Natural killer cell (primary cell): ENCODE results near the gene PTPRT. TPM values are rescaled to one million over a fixed set of nuclear protein-coding genes. Genes with fewer than 3 reads are reported as not detected.

Source experiments
- ATAC-seq, 3 donors: fragments of 150-1000 bp in 2 of 3; fragments of 200-7000 bp in 1 of 3; cut with Tn5 transposase; 1 replicate in 1 of 3; 2 replicates in 2 of 3; pipeline ENCODE4 v1.10.0; 2021; ENCODE audit warnings: mild to moderate bottlenecking in 2 of 3, moderate library complexity in 2 of 3
- DNase-seq, 2 donors: peaks; one replicate each; pipeline versions ENCODE4 v3.0.0 to v3.0.0-alpha.2; 2013 to 2021; ENCODE audit warnings: mixed read lengths in 1 of 2
- H3K27ac ChIP-seq: one replicate; pipeline ENCODE4 v1.5.1; 2013; ENCODE audit warnings: mild to moderate bottlenecking, low read length
- H3K27me3 ChIP-seq: one replicate; pipeline ENCODE4 v1.6.1; 2013; ENCODE audit warnings: low read length; ENCODE audit not compliant: control insufficient read depth, insufficient read depth
- H3K36me3 ChIP-seq: one replicate; pipeline ENCODE4 v1.6.1; 2013; ENCODE audit warnings: low read length; ENCODE audit not compliant: control insufficient read depth, insufficient read depth
- H3K4me1 ChIP-seq: one replicate; pipeline ENCODE4 v1.6.1; 2013; ENCODE audit warnings: low read length; ENCODE audit not compliant: control insufficient read depth, insufficient read depth
- H3K4me3 ChIP-seq: one replicate; pipeline ENCODE4 v1.5.1; 2013; ENCODE audit warnings: low read length
- H3K9me3 ChIP-seq: one replicate; pipeline ENCODE4 v1.6.1; 2013; ENCODE audit warnings: low read length; ENCODE audit not compliant: control insufficient read depth, insufficient read depth
- H3K27ac Mint-ChIP-seq, 2 donors: one replicate each; pipeline ENCODE4 v1.8.0; 2022; ENCODE audit warnings: mild to moderate bottlenecking in 2 of 2, mixed read lengths in 2 of 2, moderate library complexity in 1 of 2
- H3K27me3 Mint-ChIP-seq, 2 donors: one replicate each; pipeline ENCODE4 v1.8.0; 2022; ENCODE audit warnings: low read depth in 2 of 2, mixed read lengths in 2 of 2
- H3K36me3 Mint-ChIP-seq: one replicate; pipeline ENCODE4 v1.8.0; 2022; ENCODE audit warnings: mixed read lengths
- H3K4me1 Mint-ChIP-seq, 2 donors: one replicate each; pipeline ENCODE4 v1.8.0; 2022; ENCODE audit warnings: mixed read lengths in 2 of 2
- H3K4me3 Mint-ChIP-seq: one replicate; pipeline ENCODE4 v1.8.0; 2022; ENCODE audit warnings: mild to moderate bottlenecking, moderate library complexity, mixed read lengths
- H3K9me3 Mint-ChIP-seq, 2 donors: one replicate each; pipeline ENCODE4 v1.8.0; 2022; ENCODE audit warnings: mixed read lengths in 2 of 2
- CTCF ChIP-seq: fragments of 200-600 bp; IDR thresholded peaks from one replicate; pipeline ENCODE4 v1.8.0; 2022; ENCODE audit warnings: antibody characterized with exemption
- WGBS: methylation state at CpG from one replicate; pipeline ENCODE4 v1.1.7; 2013; ENCODE audit warnings: missing lambda C conversion rate; ENCODE audit not compliant: insufficient coverage; 5-methylcytosine and 5-hydroxymethylcytosine counted together
- intact Hi-C: fragments of 100-400 bp; cut with micrococcal nuclease; formaldehyde crosslinking; loops from one replicate; pipeline ENCODE4 v1.14.2; 2022
- total RNA-seq, 4 donors: library from RNA; stranded (reverse); fragments of 120-200 nt in 1 of 4; gene quantifications; one replicate each; pipeline versions ENCODE4 v1.2.3 to v1.2.4, GENCODE V29; 2013 to 2022

The PTPRT gene
- total RNA-seq, 3 donors from 2014 or later (not counting 1 experiment from before 2014, with no cell fraction given), result not detected

GRCh38 chr20:42886046-42886445, 303.7 kb downstream of the PTPRT start:
- no peaks in the 10 kb centered on the region for H3K36me3 Mint-ChIP-seq
- H3K9me3 ChIP-seq, result no peaks in the 10 kb centered on the region
- TF ChIP-seq CTCF, result no peak
- H3K27ac ChIP-seq, result no peak overlapping the region
- no peak for DNase-seq
- no peak for ATAC-seq
- H3K4me1 ChIP-seq, result no peaks in the 10 kb centered on the region
- intact Hi-C loops, result no loop called here
- no peak overlapping the region for H3K4me3 Mint-ChIP-seq
- peaks cover 0 to 4% of the 10 kb centered on the region in 2 donors for H3K9me3 Mint-ChIP-seq
- H3K27me3 Mint-ChIP-seq, result no peaks in the 10 kb centered on the region
- no peaks in the 10 kb centered on the region for H3K36me3 ChIP-seq
- no peaks in the 10 kb centered on the region for H3K27me3 ChIP-seq
- 89% methylated on average over 5 of the region's 6 CpGs for WGBS
- no peak overlapping the region for H3K27ac Mint-ChIP-seq
- no peaks in the 10 kb centered on the region for H3K4me1 Mint-ChIP-seq
- H3K4me3 ChIP-seq, result no peak overlapping the region

GRCh38 chr20:42875581-42875980, 314.1 kb downstream of the PTPRT start:
- no peaks in the 10 kb centered on the region for H3K4me1 Mint-ChIP-seq
- intact Hi-C loops, result no loop called here
- Histone ChIP-seq H3K4me1 (no peaks in the 10 kb centered on the region), H3K27me3 (no peaks in the 10 kb centered on the region), H3K36me3 (no peaks in the 10 kb centered on the region), H3K4me3 (no peak overlapping the region), H3K9me3 (no peaks in the 10 kb centered on the region), H3K27ac (no peak overlapping the region)
- 78% methylated on average over 2 of the region's 2 CpGs for WGBS
- H3K27ac Mint-ChIP-seq, result no peak overlapping the region
- DNase-seq, result no peak
- H3K4me3 Mint-ChIP-seq, result no peak overlapping the region
- no peak for TF ChIP-seq CTCF
- peaks cover 0 to 3% of the 10 kb centered on the region in 2 donors for H3K9me3 Mint-ChIP-seq
- no peak for ATAC-seq
- H3K27me3 Mint-ChIP-seq, result no peaks in the 10 kb centered on the region
- no peaks in the 10 kb centered on the region for H3K36me3 Mint-ChIP-seq

GRCh38 chr20:42873259-42873658, 316.4 kb downstream of the PTPRT start:
- no peak overlapping the region for H3K4me3 Mint-ChIP-seq
- Histone ChIP-seq H3K9me3 (no peaks in the 10 kb centered on the region), H3K27me3 (no peaks in the 10 kb centered on the region), H3K4me1 (no peaks in the 10 kb centered on the region), H3K36me3 (no peaks in the 10 kb centered on the region), H3K27ac (no peak overlapping the region), H3K4me3 (no peak overlapping the region)
- WGBS, result 83% methylated on average over 2 of the region's 3 CpGs
- TF ChIP-seq CTCF, result no peak
- no peaks in the 10 kb centered on the region for H3K36me3 Mint-ChIP-seq
- ATAC-seq (no peak), DNase-seq (no peak)
- intact Hi-C loops, result no loop called here
- no peak overlapping the region for H3K27ac Mint-ChIP-seq
- no peaks in the 10 kb centered on the region for H3K4me1 Mint-ChIP-seq
- no peaks in the 10 kb centered on the region for H3K27me3 Mint-ChIP-seq
- H3K9me3 Mint-ChIP-seq, result peaks cover 0 to 4% of the 10 kb centered on the region in 2 donors

GRCh38 chr20:42864116-42864515, 325.6 kb downstream of the PTPRT start:
- DNase-seq (no peak), ATAC-seq (no peak)
- H3K4me3 Mint-ChIP-seq, result no peak overlapping the region
- H3K4me1 Mint-ChIP-seq, result no peaks in the 10 kb centered on the region
- no peaks in the 10 kb centered on the region for H3K36me3 Mint-ChIP-seq
- H3K27ac Mint-ChIP-seq, result no peak overlapping the region
- Histone ChIP-seq H3K4me3 (no peak overlapping the region), H3K36me3 (no peaks in the 10 kb centered on the region), H3K4me1 (no peaks in the 10 kb centered on the region), H3K9me3 (no peaks in the 10 kb centered on the region), H3K27me3 (no peaks in the 10 kb centered on the region), H3K27ac (no peak overlapping the region)
- H3K27me3 Mint-ChIP-seq, result peaks cover 0 to 4% of the 10 kb centered on the region in 2 donors
- intact Hi-C loops, result no loop called here
- WGBS, result 57% methylated on average over 2 of the region's 3 CpGs
- peaks cover 4 to 5% of the 10 kb centered on the region in 2 donors for H3K9me3 Mint-ChIP-seq
- no peak for TF ChIP-seq CTCF
